T-helper 1 cell (primary cell): ENCODE results near the gene UGT1A5.
A peak's percentile ranks its signal among the peaks of the same experiment; 100 is the strongest.
"Not testable (repeated sequence)": the region's sequence is repeated elsewhere in the genome, so short reads cannot be mapped to it uniquely, and the experiment has no call there.

ENCODE experiments used
- DNase-seq, 5 donors: peaks; one replicate each; pipeline ENCODE4 v3.0.0-alpha.2; 2012 to 2020

UGT1A5 gene

GRCh38 chr2:233698740-233699139 is 14.0 kb upstream of the UGT1A5 start:
- DNase-seq, result no peak

GRCh38 chr2:233699424-233700027 is 13.2 kb upstream of the UGT1A5 start:
- DNase-seq, result no peak

GRCh38 chr2:233700028-233700635 is 12.6 kb upstream of the UGT1A5 start:
- no peak for DNase-seq

- DNase-seq, result not testable (repeated sequence)
These were observed 11.9 kb upstream of the UGT1A5 start for GRCh38 chr2:233700842-233701241.

- no peak for DNase-seq
These were observed 10.5 kb upstream of the UGT1A5 start for GRCh38 chr2:233702238-233702637.

GRCh38 chr2:233705911-233706506 is 6.7 kb upstream of the UGT1A5 start:
- DNase-seq, result no peak

GRCh38 chr2:233706720-233707119 is 6.0 kb upstream of the UGT1A5 start:
- no peak for DNase-seq

- no peak for DNase-seq
These were observed 4.6 kb upstream of the UGT1A5 start for GRCh38 chr2:233707940-233708644.

- no peak for DNase-seq
These were observed 3.8 kb upstream of the UGT1A5 start for GRCh38 chr2:233708942-233709341.

- peak in 4 of 5 donors; percentile 25 to 59 (median 30) for DNase-seq
These were observed 1.2 kb upstream of the UGT1A5 start for GRCh38 chr2:233711312-233712008.

- no peak for DNase-seq
These were observed 532 bp downstream of the UGT1A5 start for GRCh38 chr2:233713262-233713615.

- no peak for DNase-seq
These were observed 1.4 kb downstream of the UGT1A5 start for GRCh38 chr2:233714121-233714520.

- no peak for DNase-seq
These were observed 5.8 kb downstream of the UGT1A5 start, which contains the start of gene UGT1A4 for GRCh38 chr2:233718552-233718951. Gene UGT1A4 (plus strand): TSS chr2:233718736. CDS start chr2:233718821, 85 bp downstream.

- no peak for DNase-seq
These were observed 16.1 kb downstream of the UGT1A5 start, which contains the start of gene UGT1A3 for GRCh38 chr2:233728723-233729301. Gene UGT1A3 (plus strand): TSS chr2:233729042. CDS start chr2:233729127, 85 bp downstream.

- not testable (repeated sequence) for DNase-seq
These were observed 24.4 kb downstream of the UGT1A5 start for GRCh38 chr2:233736868-233737653.

- DNase-seq, result no peak
These were observed 28.2 kb downstream of the UGT1A5 start for GRCh38 chr2:233740870-233741269.

GRCh38 chr2:233743464-233744259 is 31.0 kb downstream of the UGT1A5 start:
- DNase-seq, result no peak

GRCh38 chr2:233745073-233745755 is 32.5 kb downstream of the UGT1A5 start:
- no peak for DNase-seq

- DNase-seq, result not testable (repeated sequence)
These were observed 33.1 kb downstream of the UGT1A5 start for GRCh38 chr2:233745838-233746237.
